Measurements from ENCODE around the gene ULBP3.

DNA sequence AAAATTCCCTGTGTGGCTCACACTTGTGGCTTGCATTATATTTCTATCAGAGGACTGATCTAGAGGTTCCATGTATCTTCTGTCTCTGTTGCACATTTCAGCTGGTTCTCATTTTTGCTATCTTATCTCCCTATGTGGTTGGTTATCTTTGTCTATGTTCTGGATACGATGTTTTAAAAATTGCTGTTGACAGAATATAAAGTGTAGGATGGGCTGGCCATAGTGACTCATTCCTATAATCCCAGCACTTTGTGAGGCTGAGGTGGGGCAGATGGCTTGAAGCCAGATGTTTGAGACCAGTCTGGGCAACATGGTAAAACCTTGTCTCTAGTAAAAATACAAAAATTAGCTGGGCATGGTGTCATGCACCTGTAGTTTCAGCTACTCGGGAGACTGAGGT, 9.9 kb upstream of the ULBP3 start:
- 0 out of 2 replicates have a peak, but pooled peaks have one; percentile 32 for TF ChIP-seq MEF2D (tag; conservative IDR thresholded peaks at IDR 0.05; ENCODE audit: low read depth)
- TF ChIP-seq, protein P1, sequence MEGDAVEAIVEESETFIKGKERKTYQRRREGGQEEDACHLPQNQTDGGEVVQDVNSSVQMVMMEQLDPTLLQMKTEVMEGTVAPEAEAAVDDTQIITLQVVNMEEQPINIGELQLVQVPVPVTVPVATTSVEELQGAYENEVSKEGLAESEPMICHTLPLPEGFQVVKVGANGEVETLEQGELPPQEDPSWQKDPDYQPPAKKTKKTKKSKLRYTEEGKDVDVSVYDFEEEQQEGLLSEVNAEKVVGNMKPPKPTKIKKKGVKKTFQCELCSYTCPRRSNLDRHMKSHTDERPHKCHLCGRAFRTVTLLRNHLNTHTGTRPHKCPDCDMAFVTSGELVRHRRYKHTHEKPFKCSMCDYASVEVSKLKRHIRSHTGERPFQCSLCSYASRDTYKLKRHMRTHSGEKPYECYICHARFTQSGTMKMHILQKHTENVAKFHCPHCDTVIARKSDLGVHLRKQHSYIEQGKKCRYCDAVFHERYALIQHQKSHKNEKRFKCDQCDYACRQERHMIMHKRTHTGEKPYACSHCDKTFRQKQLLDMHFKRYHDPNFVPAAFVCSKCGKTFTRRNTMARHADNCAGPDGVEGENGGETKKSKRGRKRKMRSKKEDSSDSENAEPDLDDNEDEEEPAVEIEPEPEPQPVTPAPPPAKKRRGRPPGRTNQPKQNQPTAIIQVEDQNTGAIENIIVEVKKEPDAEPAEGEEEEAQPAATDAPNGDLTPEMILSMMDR (IDR thresholded peaks at IDR 0.05 in 2 of 3, conservative IDR thresholded peaks at IDR 0.05 in 1 of 3; ENCODE audit: insufficient read depth in 2 of 3, low read depth in 1 of 3, low read length in 3 of 3): no peak
- peak; percentile 74; the same call in 1 of the 2 replicates for TF ChIP-seq SMARCC2 (IDR thresholded peaks at IDR 0.05; ENCODE audit: low read depth)
- TF ChIP-seq, protein P2, sequence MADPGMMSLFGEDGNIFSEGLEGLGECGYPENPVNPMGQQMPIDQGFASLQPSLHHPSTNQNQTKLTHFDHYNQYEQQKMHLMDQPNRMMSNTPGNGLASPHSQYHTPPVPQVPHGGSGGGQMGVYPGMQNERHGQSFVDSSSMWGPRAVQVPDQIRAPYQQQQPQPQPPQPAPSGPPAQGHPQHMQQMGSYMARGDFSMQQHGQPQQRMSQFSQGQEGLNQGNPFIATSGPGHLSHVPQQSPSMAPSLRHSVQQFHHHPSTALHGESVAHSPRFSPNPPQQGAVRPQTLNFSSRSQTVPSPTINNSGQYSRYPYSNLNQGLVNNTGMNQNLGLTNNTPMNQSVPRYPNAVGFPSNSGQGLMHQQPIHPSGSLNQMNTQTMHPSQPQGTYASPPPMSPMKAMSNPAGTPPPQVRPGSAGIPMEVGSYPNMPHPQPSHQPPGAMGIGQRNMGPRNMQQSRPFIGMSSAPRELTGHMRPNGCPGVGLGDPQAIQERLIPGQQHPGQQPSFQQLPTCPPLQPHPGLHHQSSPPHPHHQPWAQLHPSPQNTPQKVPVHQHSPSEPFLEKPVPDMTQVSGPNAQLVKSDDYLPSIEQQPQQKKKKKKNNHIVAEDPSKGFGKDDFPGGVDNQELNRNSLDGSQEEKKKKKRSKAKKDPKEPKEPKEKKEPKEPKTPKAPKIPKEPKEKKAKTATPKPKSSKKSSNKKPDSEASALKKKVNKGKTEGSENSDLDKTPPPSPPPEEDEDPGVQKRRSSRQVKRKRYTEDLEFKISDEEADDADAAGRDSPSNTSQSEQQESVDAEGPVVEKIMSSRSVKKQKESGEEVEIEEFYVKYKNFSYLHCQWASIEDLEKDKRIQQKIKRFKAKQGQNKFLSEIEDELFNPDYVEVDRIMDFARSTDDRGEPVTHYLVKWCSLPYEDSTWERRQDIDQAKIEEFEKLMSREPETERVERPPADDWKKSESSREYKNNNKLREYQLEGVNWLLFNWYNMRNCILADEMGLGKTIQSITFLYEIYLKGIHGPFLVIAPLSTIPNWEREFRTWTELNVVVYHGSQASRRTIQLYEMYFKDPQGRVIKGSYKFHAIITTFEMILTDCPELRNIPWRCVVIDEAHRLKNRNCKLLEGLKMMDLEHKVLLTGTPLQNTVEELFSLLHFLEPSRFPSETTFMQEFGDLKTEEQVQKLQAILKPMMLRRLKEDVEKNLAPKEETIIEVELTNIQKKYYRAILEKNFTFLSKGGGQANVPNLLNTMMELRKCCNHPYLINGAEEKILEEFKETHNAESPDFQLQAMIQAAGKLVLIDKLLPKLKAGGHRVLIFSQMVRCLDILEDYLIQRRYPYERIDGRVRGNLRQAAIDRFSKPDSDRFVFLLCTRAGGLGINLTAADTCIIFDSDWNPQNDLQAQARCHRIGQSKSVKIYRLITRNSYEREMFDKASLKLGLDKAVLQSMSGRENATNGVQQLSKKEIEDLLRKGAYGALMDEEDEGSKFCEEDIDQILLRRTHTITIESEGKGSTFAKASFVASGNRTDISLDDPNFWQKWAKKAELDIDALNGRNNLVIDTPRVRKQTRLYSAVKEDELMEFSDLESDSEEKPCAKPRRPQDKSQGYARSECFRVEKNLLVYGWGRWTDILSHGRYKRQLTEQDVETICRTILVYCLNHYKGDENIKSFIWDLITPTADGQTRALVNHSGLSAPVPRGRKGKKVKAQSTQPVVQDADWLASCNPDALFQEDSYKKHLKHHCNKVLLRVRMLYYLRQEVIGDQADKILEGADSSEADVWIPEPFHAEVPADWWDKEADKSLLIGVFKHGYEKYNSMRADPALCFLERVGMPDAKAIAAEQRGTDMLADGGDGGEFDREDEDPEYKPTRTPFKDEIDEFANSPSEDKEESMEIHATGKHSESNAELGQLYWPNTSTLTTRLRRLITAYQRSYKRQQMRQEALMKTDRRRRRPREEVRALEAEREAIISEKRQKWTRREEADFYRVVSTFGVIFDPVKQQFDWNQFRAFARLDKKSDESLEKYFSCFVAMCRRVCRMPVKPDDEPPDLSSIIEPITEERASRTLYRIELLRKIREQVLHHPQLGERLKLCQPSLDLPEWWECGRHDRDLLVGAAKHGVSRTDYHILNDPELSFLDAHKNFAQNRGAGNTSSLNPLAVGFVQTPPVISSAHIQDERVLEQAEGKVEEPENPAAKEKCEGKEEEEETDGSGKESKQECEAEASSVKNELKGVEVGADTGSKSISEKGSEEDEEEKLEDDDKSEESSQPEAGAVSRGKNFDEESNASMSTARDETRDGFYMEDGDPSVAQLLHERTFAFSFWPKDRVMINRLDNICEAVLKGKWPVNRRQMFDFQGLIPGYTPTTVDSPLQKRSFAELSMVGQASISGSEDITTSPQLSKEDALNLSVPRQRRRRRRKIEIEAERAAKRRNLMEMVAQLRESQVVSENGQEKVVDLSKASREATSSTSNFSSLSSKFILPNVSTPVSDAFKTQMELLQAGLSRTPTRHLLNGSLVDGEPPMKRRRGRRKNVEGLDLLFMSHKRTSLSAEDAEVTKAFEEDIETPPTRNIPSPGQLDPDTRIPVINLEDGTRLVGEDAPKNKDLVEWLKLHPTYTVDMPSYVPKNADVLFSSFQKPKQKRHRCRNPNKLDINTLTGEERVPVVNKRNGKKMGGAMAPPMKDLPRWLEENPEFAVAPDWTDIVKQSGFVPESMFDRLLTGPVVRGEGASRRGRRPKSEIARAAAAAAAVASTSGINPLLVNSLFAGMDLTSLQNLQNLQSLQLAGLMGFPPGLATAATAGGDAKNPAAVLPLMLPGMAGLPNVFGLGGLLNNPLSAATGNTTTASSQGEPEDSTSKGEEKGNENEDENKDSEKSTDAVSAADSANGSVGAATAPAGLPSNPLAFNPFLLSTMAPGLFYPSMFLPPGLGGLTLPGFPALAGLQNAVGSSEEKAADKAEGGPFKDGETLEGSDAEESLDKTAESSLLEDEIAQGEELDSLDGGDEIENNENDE (IDR thresholded peaks at IDR 0.05; ENCODE audit: low read depth, low read length): no peak
- TF ChIP-seq, protein P3, sequence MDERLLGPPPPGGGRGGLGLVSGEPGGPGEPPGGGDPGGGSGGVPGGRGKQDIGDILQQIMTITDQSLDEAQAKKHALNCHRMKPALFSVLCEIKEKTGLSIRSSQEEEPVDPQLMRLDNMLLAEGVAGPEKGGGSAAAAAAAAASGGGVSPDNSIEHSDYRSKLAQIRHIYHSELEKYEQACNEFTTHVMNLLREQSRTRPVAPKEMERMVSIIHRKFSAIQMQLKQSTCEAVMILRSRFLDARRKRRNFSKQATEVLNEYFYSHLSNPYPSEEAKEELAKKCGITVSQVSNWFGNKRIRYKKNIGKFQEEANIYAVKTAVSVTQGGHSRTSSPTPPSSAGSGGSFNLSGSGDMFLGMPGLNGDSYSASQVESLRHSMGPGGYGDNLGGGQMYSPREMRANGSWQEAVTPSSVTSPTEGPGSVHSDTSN (CRISPR knock-in tag; IDR thresholded peaks at IDR 0.05; ENCODE audit: low read depth): no peak
- TF ChIP-seq, protein P3 (tag; conservative IDR thresholded peaks at IDR 0.05; ENCODE audit: low read depth): peak; percentile 52; the same call in 1 of the 2 replicates
- no peak for TF ChIP-seq POLR3A (IDR thresholded peaks at IDR 0.05; ENCODE audit: borderline replicate concordance, extremely low read depth, insufficient read depth, insufficient read length)
- TF ChIP-seq ZFX (CRISPR knock-in tag; IDR thresholded peaks at IDR 0.05): no peak
- no peak for TF ChIP-seq WHSC1 (IDR thresholded peaks at IDR 0.05; ENCODE audit: low read length)
- TF ChIP-seq MEF2A (IDR thresholded peaks at IDR 0.05; ENCODE audit: control insufficient read depth, low read depth, low read length): no peak
- no peak for TF ChIP-seq RB1 (IDR thresholded peaks at IDR 0.05; ENCODE audit: low read depth)
- TF ChIP-seq RBM34 (IDR thresholded peaks at IDR 0.05; ENCODE audit: borderline replicate concordance, insufficient read depth, low read length): no peak
- TF ChIP-seq SMAD3 (CRISPR knock-in tag; conservative IDR thresholded peaks at IDR 0.05): peak; percentile 77
